DMS114 treated with DMSO at 0.1 percent for 48 hours (cell line): Measurements from ENCODE around the gene FLT3.
A peak's percentile ranks its signal among the peaks of the same experiment; 100 is the strongest.
"Not testable (repeated sequence)": the region's sequence is repeated elsewhere in the genome, so short reads cannot be mapped to it uniquely, and the experiment has no call there.

Experiments used
- DNase-seq: peaks from one replicate; lab custom pipeline; 2025; ENCODE audit not compliant: unreplicated experiment; lab: John Stamatoyannopoulos, UW

The FLT3 gene

GRCh38 chr13:28005016-28005415 is 95.4 kb downstream of the FLT3 start:
- not testable (repeated sequence) for DNase-seq

GRCh38 chr13:28002886-28003698 is 97.3 kb downstream of the FLT3 start:
- no peak for DNase-seq

GRCh38 chr13:28001837-28002473 is 98.4 kb downstream of the FLT3 start:
- DNase-seq = no peak

- DNase-seq = no peak
These were observed 99.3 kb downstream of the FLT3 start for GRCh38 chr13:28001049-28001448.

- DNase-seq = no peak
These were observed 99.8 kb downstream of the FLT3 start for GRCh38 chr13:28000567-28000966.

- peak; percentile 36 for DNase-seq
These were observed 102.4 kb downstream of the FLT3 start for GRCh38 chr13:27997904-27998522.

- no peak for DNase-seq
These were observed 108.5 kb downstream of the FLT3 start for GRCh38 chr13:27991881-27992280.

GRCh38 chr13:27988520-27988919 is 111.9 kb downstream of the FLT3 start, which contains the start of gene URAD:
Gene URAD, minus strand, starts transcription at chr13:27988693. Its CDS starts 56 bp downstream, at chr13:27988637.
- DNase-seq = no peak

- DNase-seq = no peak
These were observed 114.8 kb downstream of the FLT3 start for GRCh38 chr13:27985600-27985999.

GRCh38 chr13:27982361-27982760 is 118.0 kb downstream of the FLT3 start:
- DNase-seq = no peak

GRCh38 chr13:27981006-27981708 is 119.2 kb downstream of the FLT3 start:
- DNase-seq = no peak

- DNase-seq = no peak
These were observed 119.9 kb downstream of the FLT3 start for GRCh38 chr13:27980280-27980998.

- DNase-seq = no peak
These were observed 120.6 kb downstream of the FLT3 start for GRCh38 chr13:27979765-27980279.

GRCh38 chr13:27979001-27979643 is 121.3 kb downstream of the FLT3 start:
- no peak for DNase-seq

- DNase-seq = no peak
These were observed 121.9 kb downstream of the FLT3 start for GRCh38 chr13:27978301-27978968.

GRCh38 chr13:27977476-27978300 is 122.7 kb downstream of the FLT3 start:
- DNase-seq = no peak

GRCh38 chr13:27976362-27977091 is 123.8 kb downstream of the FLT3 start:
- DNase-seq = no peak
